Tongue (tissue), 2 donors: ENCODE data around the gene CDHR5. TPM values are rescaled to one million over a fixed set of nuclear protein-coding genes. Genes with fewer than 3 reads are reported as not detected.
A peak's percentile ranks its signal among the peaks of the same experiment; 100 is the strongest.

Source experiments
- DNase-seq: peaks from one replicate; pipeline ENCODE4 v3.0.0-alpha.2; 2015
- total RNA-seq: library from RNA; depleted of rRNA; stranded (reverse); fragments of >200 nt; gene quantifications from one replicate; pipeline ENCODE4 v1.2.3, GENCODE V29; 2014

The CDHR5 gene
- total RNA-seq, 1 donor from 2014 or later, result not detected

GRCh38 chr11:623349-623869 lies 1.3 kb downstream of the CDHR5 start:
- no peak for DNase-seq

GRCh38 chr11:621838-622237 lies 2.9 kb downstream of the CDHR5 start:
- DNase-seq, result no peak

GRCh38 chr11:620935-621814 lies 3.6 kb downstream of the CDHR5 start:
- no peak for DNase-seq

GRCh38 chr11:620201-620600 lies 4.6 kb downstream of the CDHR5 start:
- DNase-seq, result no peak

- DNase-seq, result no peak
These were observed 5.1 kb downstream of the CDHR5 start for GRCh38 chr11:619628-620050.

GRCh38 chr11:618856-619627 lies 5.7 kb downstream of the CDHR5 start:
- no peak for DNase-seq

- DNase-seq, result no peak
These were observed 6.7 kb downstream of the CDHR5 start for GRCh38 chr11:617912-618682.

GRCh38 chr11:617199-617911 lies 7.4 kb downstream of the CDHR5 start:
- DNase-seq, result no peak

- no peak for DNase-seq
These were observed 8.2 kb downstream of the CDHR5 start for GRCh38 chr11:616320-617198.

GRCh38 chr11:615504-616319 lies 9.0 kb downstream of the CDHR5 start, which contains the start of gene IRF7:
TSS of gene IRF7 (minus strand) at chr11:615950. CDS start at chr11:615364, 586 bp downstream.
- peak; percentile 97 for DNase-seq

- no peak for DNase-seq
These were observed 9.9 kb downstream of the CDHR5 start for GRCh38 chr11:614623-615503.

- no peak for DNase-seq
These were observed 10.6 kb downstream of the CDHR5 start for GRCh38 chr11:614021-614622.

- peak; percentile 63 for DNase-seq
These were observed 11.3 kb downstream of the CDHR5 start for GRCh38 chr11:613369-613968.

- DNase-seq, result no peak
These were observed 11.8 kb downstream of the CDHR5 start for GRCh38 chr11:612961-613300.

GRCh38 chr11:612201-612960 lies 12.4 kb downstream of the CDHR5 start:
- peak; percentile 90 for DNase-seq

- DNase-seq, result no peak
These were observed 13.5 kb downstream of the CDHR5 start for GRCh38 chr11:611001-611996.
